GM10266 (cell line): ENCODE data around the gene ZMAT5.

ENCODE experiments used
- DNase-seq: peaks from one replicate; pipeline ENCODE4 v3.0.0; 2012; ENCODE audit errors: extremely low spot score
- CTCF ChIP-seq: IDR thresholded peaks from 2 replicates; pipeline ENCODE4 v1.5.1; 2012; ENCODE audit warnings: mild to moderate bottlenecking, low read depth; ENCODE audit not compliant: control insufficient read depth, insufficient read depth; ENCODE audit errors: missing control alignments

ZMAT5 gene

GRCh38 chr22:29788339-29789279 lies 21.8 kb upstream of the ZMAT5 start:
- DNase-seq, result no peak
- TF ChIP-seq CTCF, result no peak

GRCh38 chr22:29787371-29787980 lies 20.7 kb upstream of the ZMAT5 start:
- no peak for TF ChIP-seq CTCF
- DNase-seq, result no peak

- TF ChIP-seq CTCF, result no peak
- DNase-seq, result no peak
Observed at GRCh38 chr22:29786031-29786430, 19.2 kb upstream of the ZMAT5 start.

- DNase-seq, result no peak
- TF ChIP-seq CTCF, result no peak
Observed at GRCh38 chr22:29784451-29785361, 17.9 kb upstream of the ZMAT5 start.

GRCh38 chr22:29782061-29782845 lies 15.4 kb upstream of the ZMAT5 start:
- TF ChIP-seq CTCF, result no peak
- no peak for DNase-seq
